Measurements from ENCODE around the gene RUSF1.
"Not testable (repeated sequence)": the region's sequence is repeated elsewhere in the genome, so short reads cannot be mapped to it uniquely, and the experiment has no call there.

RUSF1 gene

GRCh38 chr16:31452631-31453106, 55.5 kb downstream of the RUSF1 start:
- DNase-seq (ENCODE audit: low spot score), result peak; percentile 51

GRCh38 chr16:31451681-31452351, 56.4 kb downstream of the RUSF1 start:
- DNase-seq (ENCODE audit: low spot score), result peak; percentile 62

- DNase-seq (ENCODE audit: low spot score), result no peak
Measured at GRCh38 chr16:31451201-31451600, 57.0 kb downstream of the RUSF1 start.

- not testable (repeated sequence) for DNase-seq (ENCODE audit: low spot score)
Measured at GRCh38 chr16:31445931-31446330, 62.3 kb downstream of the RUSF1 start.

DNA sequence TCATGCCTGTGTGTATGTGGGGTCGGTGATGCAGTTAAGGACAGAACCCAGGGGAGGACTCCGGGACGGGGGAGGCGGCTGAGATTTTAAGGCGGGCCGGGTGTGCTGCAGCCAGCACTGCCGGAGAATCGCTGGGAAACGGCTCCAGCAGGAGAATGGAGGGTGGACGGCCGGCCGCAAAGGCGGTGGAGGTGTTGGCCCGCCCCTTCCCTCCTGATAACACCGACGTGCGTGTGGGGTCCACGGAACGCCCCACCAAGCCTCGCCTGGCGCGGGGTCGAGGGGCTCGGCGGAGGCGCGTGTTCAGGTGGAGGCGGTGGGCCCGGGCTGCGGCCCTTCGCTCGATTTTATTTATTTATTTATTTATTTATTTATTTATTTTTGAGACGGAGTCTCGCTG, 66.2 kb downstream of the RUSF1 start:
- DNase-seq (ENCODE audit: low spot score), result no peak

- peak; percentile 78 for DNase-seq (ENCODE audit: low spot score)
Measured at GRCh38 chr16:31440516-31441184, 67.5 kb downstream of the RUSF1 start.

DNA sequence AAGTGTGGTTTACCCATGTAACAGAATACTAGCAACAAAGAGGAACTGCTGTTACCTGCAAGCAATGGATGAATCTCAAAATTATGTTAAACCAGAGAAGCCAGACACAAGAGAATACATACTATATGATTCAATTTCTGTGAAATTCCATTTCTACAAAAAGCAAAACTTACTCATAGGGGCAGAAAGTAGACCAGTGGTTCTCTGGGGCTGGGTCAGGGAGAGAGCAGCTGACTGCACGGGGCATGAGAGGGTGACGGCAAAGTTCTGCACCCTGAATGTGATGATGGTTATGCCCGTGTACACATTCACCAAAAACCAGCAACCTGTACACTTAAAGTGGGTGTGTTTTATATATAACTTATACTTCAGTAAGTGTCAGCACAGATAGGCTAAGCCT, 68.7 kb downstream of the RUSF1 start:
- DNase-seq (ENCODE audit: low spot score), result no peak
